Endothelial cell (in vitro differentiated cells): ENCODE measurements around the gene ARFGEF3. TPM values are rescaled to one million over a fixed set of nuclear protein-coding genes. Genes with fewer than 3 reads are reported as not detected.
"Not testable (repeated sequence)": the region's sequence is repeated elsewhere in the genome, so short reads cannot be mapped to it uniquely, and the experiment has no call there.

Experiments used
- DNase-seq: peaks from one replicate; pipeline ENCODE4 v3.0.0; 2021; ENCODE audit warnings: low spot score
- H3K27ac Mint-ChIP-seq: one replicate; pipeline ENCODE4 v1.8.0; 2021; ENCODE audit warnings: mixed read lengths, inconsistent platforms; ENCODE audit not compliant: unreplicated experiment
- H3K27me3 Mint-ChIP-seq: one replicate; pipeline ENCODE4 v1.8.0; 2021; ENCODE audit warnings: mild to moderate bottlenecking, moderate library complexity, mixed read lengths, inconsistent platforms; ENCODE audit not compliant: unreplicated experiment
- H3K36me3 Mint-ChIP-seq: one replicate; pipeline ENCODE4 v1.8.0; 2021; ENCODE audit warnings: mild to moderate bottlenecking, low read depth, mixed read lengths, inconsistent platforms; ENCODE audit not compliant: unreplicated experiment
- H3K4me1 Mint-ChIP-seq: one replicate; pipeline ENCODE4 v1.8.0; 2021; ENCODE audit warnings: mild to moderate bottlenecking, mixed read lengths, inconsistent platforms; ENCODE audit not compliant: unreplicated experiment
- H3K4me3 Mint-ChIP-seq: one replicate; pipeline ENCODE4 v1.8.0; 2021; ENCODE audit warnings: mild to moderate bottlenecking, mixed read lengths, inconsistent platforms; ENCODE audit not compliant: unreplicated experiment
- H3K9me3 Mint-ChIP-seq: one replicate; pipeline ENCODE4 v1.8.0; 2021; ENCODE audit warnings: mixed read lengths, inconsistent platforms; ENCODE audit not compliant: unreplicated experiment
- total RNA-seq: library from RNA; stranded (reverse); fragmentation: NEBNext Ultra II Directional; extraction: Animal tissue kit (Norgen Biotek cat#: 25700); gene quantifications from one replicate; pipeline ENCODE4 v1.2.1, GENCODE V29; 2021; ENCODE audit not compliant: unreplicated experiment
- TF ChIP-seq, protein P1 (sequence below): fragments of 200-600 bp; sonication (generic); IDR thresholded peaks from one replicate; pipeline ENCODE4 v1.5.0; 2021; ENCODE audit warnings: antibody characterized with exemption; ENCODE audit not compliant: unreplicated experiment

The ARFGEF3 gene
- total RNA-seq, 1 donor from 2014 or later = 6.4 TPM

- Mint-ChIP-seq H3K27ac (no peak overlapping the region), H3K4me3 (no peak overlapping the region), H3K27me3 (no peaks in the 10 kb centered on the region), H3K4me1 (no peaks in the 10 kb centered on the region), H3K36me3 (no peaks in the 10 kb centered on the region), H3K9me3 (no peaks in the 10 kb centered on the region)
- TF ChIP-seq, protein P1, sequence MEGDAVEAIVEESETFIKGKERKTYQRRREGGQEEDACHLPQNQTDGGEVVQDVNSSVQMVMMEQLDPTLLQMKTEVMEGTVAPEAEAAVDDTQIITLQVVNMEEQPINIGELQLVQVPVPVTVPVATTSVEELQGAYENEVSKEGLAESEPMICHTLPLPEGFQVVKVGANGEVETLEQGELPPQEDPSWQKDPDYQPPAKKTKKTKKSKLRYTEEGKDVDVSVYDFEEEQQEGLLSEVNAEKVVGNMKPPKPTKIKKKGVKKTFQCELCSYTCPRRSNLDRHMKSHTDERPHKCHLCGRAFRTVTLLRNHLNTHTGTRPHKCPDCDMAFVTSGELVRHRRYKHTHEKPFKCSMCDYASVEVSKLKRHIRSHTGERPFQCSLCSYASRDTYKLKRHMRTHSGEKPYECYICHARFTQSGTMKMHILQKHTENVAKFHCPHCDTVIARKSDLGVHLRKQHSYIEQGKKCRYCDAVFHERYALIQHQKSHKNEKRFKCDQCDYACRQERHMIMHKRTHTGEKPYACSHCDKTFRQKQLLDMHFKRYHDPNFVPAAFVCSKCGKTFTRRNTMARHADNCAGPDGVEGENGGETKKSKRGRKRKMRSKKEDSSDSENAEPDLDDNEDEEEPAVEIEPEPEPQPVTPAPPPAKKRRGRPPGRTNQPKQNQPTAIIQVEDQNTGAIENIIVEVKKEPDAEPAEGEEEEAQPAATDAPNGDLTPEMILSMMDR = no peak
- no peak for DNase-seq
Measured at GRCh38 chr6:138357928-138358327, 196.2 kb downstream of the ARFGEF3 start.

GRCh38 chr6:138368684-138369083 lies 206.9 kb downstream of the ARFGEF3 start:
- not testable (repeated sequence) for H3K36me3 Mint-ChIP-seq, H3K4me1 Mint-ChIP-seq

GRCh38 chr6:138370631-138371451 lies 209.1 kb downstream of the ARFGEF3 start:
- Mint-ChIP-seq H3K9me3 (no peaks in the 10 kb centered on the region), H3K27ac (no peak overlapping the region), H3K4me1 (peaks cover 2% of the 10 kb centered on the region), H3K27me3 (peaks cover 6% of the 10 kb centered on the region), H3K4me3 (no peak overlapping the region), H3K36me3 (no peaks in the 10 kb centered on the region)
- TF ChIP-seq, protein P1 = no peak
- no peak for DNase-seq

More at GRCh38 chr6:138368684-138369083, 206.9 kb downstream of the ARFGEF3 start:
- not testable (repeated sequence) for DNase-seq, H3K27me3 Mint-ChIP-seq, H3K9me3 Mint-ChIP-seq, H3K27ac Mint-ChIP-seq, H3K4me3 Mint-ChIP-seq

DNA sequence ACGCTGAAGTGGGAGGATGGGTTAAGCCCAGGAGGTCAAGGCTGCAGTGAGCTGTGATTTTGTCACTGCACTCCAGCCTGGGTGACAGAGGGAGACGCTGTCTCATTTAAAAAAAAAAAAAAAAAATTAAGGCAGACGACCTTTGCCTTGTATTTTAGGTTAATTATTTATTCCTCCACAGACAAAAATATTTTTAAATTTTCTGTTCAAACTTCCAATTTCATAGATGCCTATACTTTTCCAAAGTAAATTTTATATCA lies 209.6 kb downstream of the ARFGEF3 start:
- H3K36me3 Mint-ChIP-seq = no peaks in the 10 kb centered on the region
- TF ChIP-seq, protein P1 = no peak
- no peak for DNase-seq
- H3K4me1 Mint-ChIP-seq = peaks cover 2% of the 10 kb centered on the region
- peaks cover 6% of the 10 kb centered on the region for H3K27me3 Mint-ChIP-seq
- no peaks in the 10 kb centered on the region for H3K9me3 Mint-ChIP-seq
- H3K4me3 Mint-ChIP-seq = no peak overlapping the region
- no peak overlapping the region for H3K27ac Mint-ChIP-seq

GRCh38 chr6:138371720-138372119 lies 210.0 kb downstream of the ARFGEF3 start:
- Mint-ChIP-seq H3K36me3 (no peaks in the 10 kb centered on the region), H3K4me3 (no peak overlapping the region), H3K9me3 (no peaks in the 10 kb centered on the region), H3K27me3 (peaks cover 6% of the 10 kb centered on the region), H3K4me1 (peaks cover 2% of the 10 kb centered on the region), H3K27ac (no peak overlapping the region)
- DNase-seq = no peak
- TF ChIP-seq, protein P1 = no peak
